HepG2 (cell line): ENCODE results near the gene MTIF3. TPM values are rescaled to one million over a fixed set of nuclear protein-coding genes. Genes with fewer than 3 reads are reported as not detected.

Source experiments
- ATAC-seq: fragments of 200-7000 bp; cut with Tn5 transposase; 3 replicates; pipeline ENCODE4 v1.9.1; 2020; ENCODE audit warnings: mild to moderate bottlenecking, moderate library complexity
- BruUV-seq: library from RNA; stranded (reverse); fragments of 400-500 nt; replicated peaks from 2 replicates; lab custom pipeline; 2021; lab: Mats Ljungman, UMichigan
- CTCF ChIA-PET: fragments of 300-600 bp; formaldehyde crosslinking; extraction: SDS; loops from one replicate; lab custom pipeline; 2021; ENCODE audit warnings: low total read pairs, inconsistent platforms, low intra/inter-chr PET ratio; lab: Yijun Ruan, JAX
- POLR2A ChIA-PET: fragments of 350-600 bp; sonication (Branson Sonifier 250); formaldehyde crosslinking; loops from one replicate; lab custom pipeline; 2020; ENCODE audit warnings: antibody characterized with exemption, inconsistent platforms; lab: Yijun Ruan, JAX
- DNase-seq: peaks from one replicate; pipeline ENCODE4 v3.0.0-alpha.2; 2015; ENCODE audit warnings: low spot score
- FAIRE-seq: peaks from 3 replicates; lab custom pipeline; 2011; peaks lifted over from hg19 to GRCh38; lab: Jason Lieb, UNC
- H2AFZ ChIP-seq: one replicate; pipeline ENCODE4 v1.6.1; 2011; ENCODE audit warnings: low read length, inconsistent platforms
- H3K27ac ChIP-seq: fragments of 300-600 bp; 3 replicates; pipeline ENCODE4 v1.8.0; 2011; ENCODE audit warnings: mixed run types, mild to moderate bottlenecking, mixed read lengths, low read length, inconsistent platforms; ENCODE audit not compliant: insufficient read depth; ENCODE audit errors: extremely low read length
- H3K27me3 ChIP-seq, 2 experiments: fragments of 200-600 bp in 1 of 2; 2 replicates in 1 of 2; 3 replicates in 1 of 2; pipeline versions ENCODE4 v1.6.0 to v1.8.0; 2011; ENCODE audit warnings: low read length in 2 of 2, mild to moderate bottlenecking in 2 of 2, moderate library complexity in 2 of 2, inconsistent platforms in 1 of 2; ENCODE audit not compliant: insufficient read depth in 2 of 2, control insufficient read depth in 1 of 2
- H3K36me3 ChIP-seq, 2 experiments: fragments of 200-600 bp in 1 of 2; replicated peaks in 1 of 2; 2 replicates in 1 of 2; 3 replicates in 1 of 2; pipeline versions ENCODE4 v1.5.1 to v1.8.0; 2011; ENCODE audit warnings: low read length in 2 of 2, inconsistent platforms in 1 of 2; ENCODE audit not compliant: insufficient read depth in 2 of 2, control insufficient read depth in 1 of 2
- H3K4me1 ChIP-seq: 2 replicates; pipeline ENCODE4 v1.5.1; 2012; ENCODE audit warnings: low read length, inconsistent platforms; ENCODE audit not compliant: insufficient read depth
- H3K4me2 ChIP-seq: 2 replicates; pipeline ENCODE4 v1.6.0; 2011; ENCODE audit warnings: low read depth, low read length, inconsistent platforms
- H3K4me3 ChIP-seq, 3 experiments: fragments of 200-600 bp in 1 of 3; sonication (generic), shearing (Covaris generic) in 1 of 3; replicated peaks in 1 of 3; 2 replicates each; pipeline ENCODE4 v1.5.1; 2011 to 2016; ENCODE audit warnings: low read length in 3 of 3, inconsistent platforms in 2 of 3, low read depth in 2 of 3, mild to moderate bottlenecking in 2 of 3, control low read depth in 1 of 3, mixed read lengths in 1 of 3; ENCODE audit not compliant: insufficient read depth in 1 of 3
- H3K79me2 ChIP-seq: one replicate; pipeline ENCODE4 v1.6.1; 2011; ENCODE audit warnings: low read length, inconsistent platforms; ENCODE audit not compliant: insufficient read depth
- H3K9ac ChIP-seq: 2 replicates; pipeline ENCODE4 v1.6.0; 2011; ENCODE audit warnings: mild to moderate bottlenecking, low read depth, low read length, inconsistent platforms; ENCODE audit not compliant: insufficient read depth
- H3K9me3 ChIP-seq: 2 replicates; pipeline ENCODE4 v1.5.1; 2012; ENCODE audit warnings: mild to moderate bottlenecking, low read length
- H4K20me1 ChIP-seq: 2 replicates; pipeline ENCODE4 v1.6.0; 2011; ENCODE audit warnings: inconsistent platforms, mild to moderate bottlenecking, low read length, moderate library complexity; ENCODE audit not compliant: insufficient read depth
- CHD4 ChIP-seq: fragments of 200-600 bp; sonication (generic); IDR thresholded peaks from 2 replicates; pipeline ENCODE4 v1.7.0; 2017; ENCODE audit warnings: mild to moderate bottlenecking, low read length, borderline replicate concordance
- MED1 ChIP-seq: sonication (generic); formaldehyde crosslinking; IDR thresholded peaks from 2 replicates; pipeline ENCODE4 v1.4.0; 2020; ENCODE audit warnings: missing genetic modification reagents
- REXO4 ChIP-seq: sonication (generic); formaldehyde crosslinking; IDR thresholded peaks from 2 replicates; pipeline ENCODE4 v1.8.0; 2022; ENCODE audit warnings: missing genetic modification reagents, mild to moderate bottlenecking, borderline replicate concordance
- TBX3 ChIP-seq: fragments of 450-650 bp; IDR thresholded peaks from 2 replicates; pipeline ENCODE4 v1.6.1; 2017; ENCODE audit warnings: antibody characterized with exemption, mild to moderate bottlenecking, inconsistent platforms, borderline replicate concordance
- THAP11 ChIP-seq: IDR thresholded peaks from 2 replicates; pipeline ENCODE4 v1.6.1; 2016; ENCODE audit warnings: missing biosample characterization, missing genetic modification reagents
- U2AF2 ChIP-seq: fragments of 200-400 bp; formaldehyde crosslinking; IDR thresholded peaks from 2 replicates; pipeline ENCODE4 v1.6.1; 2017; ENCODE audit warnings: low read depth, mild to moderate bottlenecking, low read length
- ZMYM4 ChIP-seq: sonication (generic); formaldehyde crosslinking; IDR thresholded peaks from 2 replicates; pipeline ENCODE4 v1.8.1; 2023; ENCODE audit warnings: mild to moderate bottlenecking, missing genetic modification reagents
- ZNF121 ChIP-seq: sonication (generic); formaldehyde crosslinking; IDR thresholded peaks from 2 replicates; pipeline ENCODE4 v1.5.0; 2020; ENCODE audit warnings: mild to moderate bottlenecking, missing genetic modification reagents
- ZNF468 ChIP-seq: sonication (generic); formaldehyde crosslinking; IDR thresholded peaks from 2 replicates; pipeline ENCODE4 v1.8.0; 2022; ENCODE audit warnings: mild to moderate bottlenecking, moderate library complexity, missing genetic modification reagents
- ZNF607 ChIP-seq: sonication (generic); formaldehyde crosslinking; IDR thresholded peaks from 2 replicates; pipeline ENCODE4 v1.5.1; 2020; ENCODE audit warnings: missing genetic modification reagents, mild to moderate bottlenecking, borderline replicate concordance
- ZNF749 ChIP-seq: sonication (generic); formaldehyde crosslinking; IDR thresholded peaks from 2 replicates; pipeline ENCODE4 v1.8.0; 2022; ENCODE audit warnings: mild to moderate bottlenecking, missing genetic modification reagents, moderate library complexity, borderline replicate concordance
- WGBS: methylation state at CpG from one replicate; pipeline ENCODE4 v1.1.6; 2017; ENCODE audit warnings: low lambda C conversion rate; 5-methylcytosine and 5-hydroxymethylcytosine counted together
- in situ Hi-C: cut with HindIII; loops from 2 replicates; pipeline ENCODE4 v1.10.0; 2017; ENCODE audit warnings: low pct_unique_long_range_greater_than_20kb; ENCODE audit not compliant: extremely low pct_ligation_motif_present
- intact Hi-C: fragments of 100-400 bp; cut with micrococcal nuclease; formaldehyde crosslinking; loops from one replicate; pipeline ENCODE4 v1.10.0; 2022; ENCODE audit not compliant: unreplicated experiment
- polyA plus RNA-seq, 8 experiments: library from polyadenylated mRNA; depleted of rRNA in 3 of 8; stranded (reverse) in 7 of 8; unstranded in 1 of 8; fragments of >200 nt; fragmentation: Illumina TruSeq in 4 of 8; extraction: Trizol in 4 of 8; gene quantifications; 2 replicates each; pipeline versions ENCODE4 v1.2.1 to v1.2.3, GENCODE V29; 2011 to 2016; ENCODE audit warnings: low read depth in 4 of 8, missing spikeins in 1 of 8, mixed read lengths in 1 of 8; ENCODE audit not compliant: insufficient read depth in 1 of 8
- total RNA-seq, 5 experiments: library from RNA; depleted of rRNA; stranded (reverse); fragments of >200 nt; fragmentation: Illumina TruSeq; extraction: Trizol; gene quantifications; 2 replicates each; pipeline ENCODE4 v1.2.3, GENCODE V29; 2016; ENCODE audit warnings: low read depth in 1 of 5
- TF ChIP-seq, protein P1 (sequence below): IDR thresholded peaks from 2 replicates; pipeline ENCODE4 v1.6.1; 2016; ENCODE audit warnings: missing compliant biosample characterization, missing genetic modification reagents, borderline replicate concordance

MTIF3 gene
- total and polyA plus RNA-seq, 2 of the 13 experiments (the other 11 are each of a cell fraction or from before 2014, with no cell fraction given): 33.7 to 40.6 TPM

- CTCF ChIA-PET: no interaction called here
- Histone ChIP-seq H3K4me1 (peaks cover 34% of the 10 kb centered on the region), H3K27me3 (no peaks in the 10 kb centered on the region; a peak in 1 of 5 replicates), H3K9me3 (no peaks in the 10 kb centered on the region), H3K4me2 (no peak overlapping the region), H2AFZ (no peak overlapping the region), H3K27ac (no peak overlapping the region), H3K4me3 (no peak overlapping the region), H3K79me2 (peaks cover 22% of the 10 kb centered on the region), H4K20me1 (no peaks in the 10 kb centered on the region), H3K36me3 (no peaks in the 10 kb centered on the region; a peak in 1 of 5 replicates), H3K9ac (no peak overlapping the region)
- in situ Hi-C loops (no loop called here), intact Hi-C loops (no loop called here)
- DNase-seq: no peak
- FAIRE-seq: no peak
- no peak for ATAC-seq
- 94% methylated on average over 7 of the region's 7 CpGs for WGBS
- POLR2A ChIA-PET: interaction anchor here (1.3 kb wide), 1 partner anchor 51 kb away, joined by 3 read pairs; no protein-coding TSS in a partner anchor
- no TSS peak for BruUV-seq
- TF ChIP-seq REXO4 (CRISPR knock-in tag) (no peak), TBX3 (no peak), ZNF468 (no peak), MED1 (CRISPR knock-in tag) (no peak), U2AF2 (no peak), THAP11 (no peak), ZMYM4 (no peak), ZNF121 (CRISPR knock-in tag) (no peak), ZNF607 (no peak), ZNF749 (CRISPR knock-in tag) (no peak), CHD4 (no peak)
- TF ChIP-seq, protein P1, sequence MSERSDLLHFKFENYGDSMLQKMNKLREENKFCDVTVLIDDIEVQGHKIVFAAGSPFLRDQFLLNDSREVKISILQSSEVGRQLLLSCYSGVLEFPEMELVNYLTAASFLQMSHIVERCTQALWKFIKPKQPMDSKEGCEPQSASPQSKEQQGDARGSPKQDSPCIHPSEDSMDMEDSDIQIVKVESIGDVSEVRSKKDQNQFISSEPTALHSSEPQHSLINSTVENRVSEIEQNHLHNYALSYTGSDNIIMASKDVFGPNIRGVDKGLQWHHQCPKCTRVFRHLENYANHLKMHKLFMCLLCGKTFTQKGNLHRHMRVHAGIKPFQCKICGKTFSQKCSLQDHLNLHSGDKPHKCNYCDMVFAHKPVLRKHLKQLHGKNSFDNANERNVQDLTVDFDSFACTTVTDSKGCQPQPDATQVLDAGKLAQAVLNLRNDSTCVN: no peak
Observed at GRCh38 chr13:27446986-27447583, 3.3 kb downstream of the MTIF3 start.
